ENCODE results near the gene UNCX.

DNA sequence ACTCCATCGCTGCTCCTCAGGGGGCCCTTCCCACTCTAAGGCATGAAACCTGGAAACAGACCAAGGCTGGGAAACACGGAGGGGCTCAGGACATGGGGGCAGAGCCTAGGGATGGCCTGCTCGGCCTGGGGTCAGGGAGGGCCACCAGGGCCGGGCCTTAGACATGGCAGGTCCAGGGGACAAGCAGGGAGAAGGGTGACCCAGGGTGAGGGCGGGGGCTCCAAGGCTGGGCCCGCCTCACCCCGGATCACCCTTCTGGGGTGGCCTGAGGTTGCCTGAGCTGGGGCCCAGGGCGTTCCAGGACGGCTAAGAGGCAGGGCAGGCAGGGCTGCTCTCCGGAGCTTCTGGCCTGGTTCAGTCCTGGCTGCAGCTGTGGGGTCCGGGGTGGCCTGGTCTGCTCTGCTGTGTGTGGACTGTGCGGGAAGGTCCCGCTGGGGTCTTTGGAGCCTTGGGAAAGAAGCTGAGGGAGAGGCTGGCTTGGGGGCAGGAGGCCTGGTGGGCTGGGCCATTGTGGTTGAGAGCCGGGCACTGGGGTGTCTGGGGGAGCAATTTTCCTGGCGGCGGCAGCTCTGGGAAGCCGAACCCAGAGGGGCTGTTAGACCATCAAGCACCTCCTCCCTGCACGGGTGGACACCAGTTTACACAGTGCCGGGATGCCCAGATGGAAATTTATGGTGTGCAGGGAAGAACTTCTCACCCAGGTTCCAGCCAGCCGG is 52.2 kb downstream of the UNCX start:
- TF ChIP-seq, protein P1, sequence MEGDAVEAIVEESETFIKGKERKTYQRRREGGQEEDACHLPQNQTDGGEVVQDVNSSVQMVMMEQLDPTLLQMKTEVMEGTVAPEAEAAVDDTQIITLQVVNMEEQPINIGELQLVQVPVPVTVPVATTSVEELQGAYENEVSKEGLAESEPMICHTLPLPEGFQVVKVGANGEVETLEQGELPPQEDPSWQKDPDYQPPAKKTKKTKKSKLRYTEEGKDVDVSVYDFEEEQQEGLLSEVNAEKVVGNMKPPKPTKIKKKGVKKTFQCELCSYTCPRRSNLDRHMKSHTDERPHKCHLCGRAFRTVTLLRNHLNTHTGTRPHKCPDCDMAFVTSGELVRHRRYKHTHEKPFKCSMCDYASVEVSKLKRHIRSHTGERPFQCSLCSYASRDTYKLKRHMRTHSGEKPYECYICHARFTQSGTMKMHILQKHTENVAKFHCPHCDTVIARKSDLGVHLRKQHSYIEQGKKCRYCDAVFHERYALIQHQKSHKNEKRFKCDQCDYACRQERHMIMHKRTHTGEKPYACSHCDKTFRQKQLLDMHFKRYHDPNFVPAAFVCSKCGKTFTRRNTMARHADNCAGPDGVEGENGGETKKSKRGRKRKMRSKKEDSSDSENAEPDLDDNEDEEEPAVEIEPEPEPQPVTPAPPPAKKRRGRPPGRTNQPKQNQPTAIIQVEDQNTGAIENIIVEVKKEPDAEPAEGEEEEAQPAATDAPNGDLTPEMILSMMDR (IDR thresholded peaks at IDR 0.05; ENCODE audit: low read length) = no peak
- no peak for TF ChIP-seq EZH2 (optimal IDR thresholded peaks at IDR 0.05; ENCODE audit: low read depth, low read length)
